Fibroblast of skin of abdomen (primary cell): ENCODE measurements around the gene OSBPL2.

Experiments used
- DNase-seq: peaks from one replicate; pipeline ENCODE4 v3.0.0-alpha.2; 2013

Gene OSBPL2

DNA sequence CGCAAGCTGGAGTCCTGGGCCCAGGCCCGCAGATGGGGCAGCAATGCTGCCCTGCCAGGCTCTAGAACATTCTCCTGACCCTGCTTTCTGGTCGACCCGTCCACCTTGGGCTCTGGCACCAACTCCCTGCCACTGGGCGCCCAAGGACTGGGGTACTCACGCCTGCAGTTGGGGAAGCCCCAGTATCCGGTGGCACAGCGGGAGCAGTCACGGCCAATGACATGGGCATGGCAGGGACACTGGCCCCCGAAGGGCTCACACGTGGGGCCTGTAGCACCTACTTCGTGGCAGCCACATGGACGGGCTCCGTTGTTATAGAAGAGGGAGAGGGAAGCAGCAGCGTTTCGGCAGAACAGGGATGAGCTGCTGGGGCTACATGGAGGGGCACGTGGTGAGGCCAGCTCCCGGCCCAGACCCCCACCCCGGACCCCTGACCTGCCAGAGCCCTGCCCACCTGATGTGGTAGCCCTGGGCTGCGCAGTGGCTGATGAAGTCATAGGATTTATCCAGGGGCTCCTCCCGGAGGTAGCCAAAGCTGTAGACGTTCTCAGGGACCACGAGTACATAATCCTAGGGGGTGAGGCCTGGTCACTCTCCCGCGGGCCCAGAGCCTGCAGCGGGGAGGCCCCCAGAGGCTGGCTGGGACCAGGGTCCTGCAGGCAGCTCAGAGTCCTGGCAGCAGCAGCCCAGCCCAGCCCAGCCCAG lies 90.5 kb downstream of the OSBPL2 start:
- DNase-seq = no peak

DNA sequence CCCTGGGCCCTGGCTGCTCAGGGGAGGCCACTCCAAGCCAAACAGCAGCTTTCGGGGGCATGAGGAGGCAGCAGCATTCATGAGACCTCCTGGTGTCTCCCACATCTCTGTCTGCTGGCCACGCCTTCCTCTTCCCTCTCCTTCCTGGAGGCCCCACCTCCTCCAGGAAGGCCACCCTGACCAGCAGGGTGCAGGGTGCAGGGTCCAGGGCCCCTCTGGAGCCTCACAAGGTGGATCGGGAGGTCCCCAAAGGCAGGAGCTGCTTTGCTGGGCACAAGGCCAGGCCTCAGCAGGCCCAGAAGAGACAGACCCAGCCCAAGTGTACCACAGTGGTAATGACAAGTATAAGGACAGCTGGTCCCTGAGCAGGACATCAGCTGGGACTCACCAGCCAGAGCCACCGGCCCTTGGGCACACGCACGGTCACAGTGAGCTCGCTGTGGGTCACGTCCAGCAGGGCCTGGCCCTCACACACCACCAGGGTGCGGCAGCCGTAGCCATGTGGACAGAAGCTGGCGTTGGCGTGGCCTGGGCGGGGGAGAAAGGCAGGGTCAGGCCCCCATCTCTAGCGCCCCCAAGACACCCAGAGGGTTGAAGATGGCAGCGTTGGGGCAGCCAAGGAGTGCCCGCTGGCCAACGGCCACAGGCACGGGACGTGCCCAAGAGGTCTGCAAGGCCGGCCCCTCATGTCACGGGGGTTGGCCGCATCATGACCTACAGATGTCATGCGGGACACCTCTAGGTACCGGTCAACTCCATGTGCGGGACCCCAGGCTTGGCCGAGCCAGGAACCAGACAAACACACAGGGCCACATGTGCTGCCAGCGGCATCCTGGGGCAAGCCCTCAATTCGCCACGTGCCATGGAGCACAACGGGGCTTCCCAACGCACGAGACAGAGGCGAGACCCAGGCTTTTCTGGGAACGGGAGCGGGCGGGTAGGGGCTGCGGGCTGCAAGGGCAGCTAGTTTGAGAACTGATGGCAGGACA lies 91.4 kb downstream of the OSBPL2 start:
- DNase-seq = no peak

GRCh38 chr20:62330576-62331317 lies 92.4 kb downstream of the OSBPL2 start:
- no peak for DNase-seq

DNA sequence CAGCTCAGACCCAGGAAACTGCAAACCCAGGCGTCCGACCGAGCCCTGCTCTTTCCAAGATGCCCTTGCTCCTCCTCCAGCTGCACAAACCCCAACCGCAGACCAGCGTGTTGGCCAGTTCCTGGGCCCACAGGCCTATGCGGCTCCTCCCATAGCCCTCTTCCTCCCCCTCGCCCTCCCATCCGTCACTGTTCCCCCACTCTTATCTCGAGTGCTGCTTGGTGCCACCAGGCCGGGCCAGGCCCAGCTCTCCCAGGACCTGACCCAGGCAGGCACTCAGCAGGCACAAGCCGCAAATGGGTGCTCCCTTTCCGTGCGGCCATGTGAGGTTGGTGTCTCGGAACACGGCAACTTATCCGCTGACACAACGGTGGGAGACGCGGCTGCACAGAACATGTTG lies 93.0 kb downstream of the OSBPL2 start:
- no peak for DNase-seq

- DNase-seq = no peak
Observed at GRCh38 chr20:62332421-62332820, 94.1 kb downstream of the OSBPL2 start.

DNA sequence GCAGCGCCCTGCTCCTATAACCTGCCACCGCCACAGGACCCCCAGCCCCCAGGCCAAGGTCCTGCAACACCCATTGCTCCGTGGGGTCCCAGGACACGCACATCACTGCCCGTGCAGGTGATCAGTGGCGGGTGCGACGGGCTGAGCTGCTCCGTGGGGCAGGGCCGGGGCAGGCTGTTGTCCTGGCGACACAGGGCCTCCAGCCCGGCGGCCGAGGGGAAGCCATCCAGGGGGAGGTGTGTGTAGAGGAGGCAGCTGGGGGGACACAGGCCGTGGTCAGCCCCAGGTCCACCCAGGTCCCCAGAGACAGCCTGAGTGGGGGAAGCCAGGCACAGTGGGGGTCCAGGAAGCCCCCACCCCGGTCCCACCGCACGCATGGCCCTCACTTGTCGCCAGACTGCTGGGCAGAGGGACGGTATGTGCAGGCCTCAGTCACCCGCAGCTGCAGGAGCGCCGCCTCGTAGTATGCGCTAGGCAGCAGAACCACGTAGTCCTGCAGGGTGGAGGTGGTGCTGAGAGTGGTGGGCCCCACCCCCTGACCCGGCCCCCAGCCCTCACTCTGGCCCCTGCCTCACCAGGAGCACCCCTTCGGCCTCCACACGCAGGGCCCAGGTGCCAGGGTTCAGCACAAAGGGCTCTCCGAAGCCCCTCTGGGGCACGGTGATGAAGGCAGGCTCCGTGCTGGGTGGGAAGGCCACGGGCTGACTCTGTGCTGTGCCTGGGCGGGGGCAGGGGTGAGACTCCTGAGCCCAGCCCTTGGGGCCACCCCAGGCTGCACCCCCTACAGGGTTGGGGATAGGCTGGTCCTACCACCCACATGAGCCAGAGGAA lies 94.9 kb downstream of the OSBPL2 start:
- no peak for DNase-seq

DNA sequence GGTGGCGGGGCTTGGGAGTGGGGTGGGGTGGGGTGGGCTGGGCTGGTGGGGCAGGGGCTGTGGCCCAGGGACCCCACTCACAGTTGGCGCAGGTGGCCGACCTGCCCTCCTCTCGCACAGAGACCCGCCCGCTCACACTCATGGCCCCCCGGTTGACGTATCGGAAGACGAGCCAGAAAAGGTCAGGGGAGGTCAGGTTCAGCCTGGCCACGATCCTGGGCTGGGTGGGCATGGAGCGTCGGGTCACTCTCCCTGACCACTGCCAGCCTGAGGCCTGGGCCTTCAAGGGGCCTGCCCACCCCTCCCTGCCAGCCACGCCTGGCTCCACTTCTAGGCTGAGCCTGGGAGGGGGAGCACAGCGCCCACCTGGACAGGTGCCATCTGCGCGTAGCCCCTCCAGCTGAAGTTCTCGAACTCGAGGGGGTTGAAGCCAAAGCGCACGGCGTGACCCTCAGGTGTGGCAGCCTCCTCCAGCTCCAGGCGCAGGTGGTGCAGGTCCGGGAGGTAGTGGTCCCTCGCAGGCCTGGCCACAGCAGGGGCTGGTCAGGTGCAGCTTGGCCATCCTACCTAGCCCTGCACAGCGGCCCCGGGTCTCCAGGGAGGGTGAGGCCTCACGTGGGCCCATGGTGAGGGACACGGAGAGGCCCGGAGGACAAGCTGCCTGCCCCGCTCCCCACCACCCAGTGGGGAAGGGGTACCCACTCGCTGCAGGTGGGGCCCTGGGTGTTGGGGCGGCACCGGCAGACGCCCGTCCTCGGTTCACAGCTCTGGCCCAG lies 95.7 kb downstream of the OSBPL2 start:
- DNase-seq = no peak

DNA sequence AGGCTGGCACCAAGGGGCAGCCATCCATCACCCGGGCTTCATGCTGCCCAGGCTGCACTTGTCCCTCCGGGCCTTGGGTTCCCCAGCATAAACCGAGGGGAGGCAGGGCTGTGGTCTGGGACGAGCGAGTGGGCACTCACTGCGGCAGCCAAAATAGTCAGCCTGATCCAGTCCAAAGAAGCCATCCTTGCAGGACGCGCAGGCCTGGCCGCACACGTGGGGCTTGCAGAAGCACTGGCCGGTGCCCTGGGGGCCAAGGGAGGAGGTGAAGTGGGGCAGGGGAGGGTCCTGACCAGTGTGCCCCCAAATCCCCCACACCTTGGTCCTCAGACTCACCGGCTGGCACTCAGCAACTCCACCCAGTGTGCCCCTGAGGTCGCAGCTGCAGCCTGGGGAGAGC lies 96.6 kb downstream of the OSBPL2 start:
- no peak for DNase-seq

DNA sequence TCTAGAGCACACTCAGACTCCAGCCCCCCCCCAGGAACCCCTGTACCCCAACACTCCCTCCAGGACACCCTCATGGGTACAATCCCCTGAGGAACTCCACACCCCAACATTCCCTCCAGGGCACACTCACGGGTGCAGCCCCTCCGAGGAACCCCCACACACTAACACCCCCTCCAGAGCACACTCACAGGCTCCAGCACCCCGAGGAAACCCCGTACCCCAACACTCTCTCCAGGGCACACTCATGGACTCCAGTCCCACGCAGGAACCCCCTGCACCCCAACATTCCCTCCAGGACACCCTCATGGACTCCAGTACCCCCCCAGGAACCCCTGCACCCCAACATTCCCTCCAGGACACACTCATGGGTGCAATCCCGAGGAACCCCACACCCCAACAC lies 97.2 kb downstream of the OSBPL2 start:
- DNase-seq = no peak

GRCh38 chr20:62336329-62336728 lies 98.0 kb downstream of the OSBPL2 start:
- DNase-seq = no peak

DNA sequence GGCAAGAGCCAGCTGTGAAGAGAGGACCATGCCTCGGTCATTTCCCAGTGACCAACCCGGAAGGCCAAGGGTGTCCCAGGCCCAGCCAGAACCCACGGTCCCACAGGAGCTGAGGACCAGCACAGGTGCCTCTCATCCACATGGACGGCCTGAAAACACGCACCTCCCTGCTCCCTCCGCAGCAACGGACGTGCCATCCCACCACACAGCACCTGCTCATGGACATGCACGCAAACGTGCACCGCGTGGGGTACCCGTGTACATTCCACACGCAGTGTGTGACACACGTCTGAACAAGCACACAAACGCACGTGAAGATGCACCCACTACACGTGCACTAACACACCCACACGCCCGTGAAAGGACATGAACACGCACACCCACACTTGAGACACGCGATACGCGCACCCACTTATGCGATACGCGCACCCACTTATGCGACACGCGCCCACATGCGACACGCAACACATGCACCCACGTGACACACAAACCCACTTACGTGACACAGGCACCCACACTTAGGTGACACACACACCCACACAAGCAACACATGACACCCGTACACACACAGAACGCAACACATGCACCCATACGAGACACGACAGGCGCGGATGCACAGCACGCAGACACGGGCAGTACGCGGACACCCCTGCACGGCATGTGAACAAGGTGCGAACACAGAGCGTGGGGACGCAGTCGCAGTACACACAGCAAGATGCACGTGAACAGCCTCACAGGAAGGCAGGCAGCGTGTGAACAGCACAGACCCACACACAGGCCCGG lies 98.6 kb downstream of the OSBPL2 start:
- no peak for DNase-seq

DNA sequence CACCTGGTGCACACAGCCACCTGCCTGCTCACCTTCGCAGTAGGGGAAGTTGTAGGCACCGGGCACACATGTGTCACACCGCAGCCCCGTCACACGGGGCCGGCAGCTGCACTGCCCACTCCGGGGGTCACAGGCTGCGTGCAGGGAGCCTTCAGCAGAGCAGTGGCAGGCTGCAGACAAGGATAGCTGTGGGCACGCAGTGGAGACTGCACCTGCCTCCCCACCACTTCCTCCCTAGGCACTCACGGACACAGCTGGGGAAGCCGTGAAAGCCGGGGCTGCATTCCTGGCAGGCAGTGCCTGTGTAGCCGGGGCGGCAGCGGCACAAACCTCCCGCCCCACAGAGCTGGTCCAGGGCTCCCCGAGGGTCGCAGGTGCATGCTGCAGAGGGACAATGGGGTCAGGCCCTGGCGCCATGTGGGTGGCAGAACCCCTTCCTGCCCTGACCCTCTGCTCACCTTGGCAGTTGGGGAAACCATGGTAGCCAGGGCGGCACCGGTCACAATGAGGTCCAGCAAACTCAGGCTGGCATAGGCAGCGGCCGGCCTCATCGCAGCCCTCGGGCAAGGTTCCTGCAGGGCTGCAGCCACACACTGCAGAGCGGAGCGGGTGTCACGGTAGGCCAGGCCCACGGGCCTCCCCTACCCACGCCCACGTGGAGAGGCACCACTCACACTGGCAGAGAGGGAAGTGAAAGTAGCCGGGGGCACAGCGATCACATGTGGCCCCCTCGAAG lies 99.4 kb downstream of the OSBPL2 start:
- no peak for DNase-seq

DNA sequence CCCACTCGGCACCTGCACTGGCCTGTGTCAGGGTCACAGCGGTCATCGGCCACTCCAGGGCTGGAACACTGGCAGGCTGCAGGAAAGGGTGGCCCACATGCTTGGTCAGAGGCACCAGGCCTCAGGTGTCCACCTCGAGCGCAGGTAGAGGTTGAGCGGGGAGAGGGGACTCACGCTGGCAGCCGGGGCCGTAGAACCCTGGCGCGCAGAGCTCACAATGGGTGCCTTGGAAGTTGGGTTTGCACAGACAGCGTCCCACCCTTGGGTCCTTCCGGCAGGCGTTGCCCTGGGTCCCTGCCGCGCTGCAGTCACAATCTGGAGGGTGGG lies 99.9 kb downstream of the OSBPL2 start:
- DNase-seq = no peak

DNA sequence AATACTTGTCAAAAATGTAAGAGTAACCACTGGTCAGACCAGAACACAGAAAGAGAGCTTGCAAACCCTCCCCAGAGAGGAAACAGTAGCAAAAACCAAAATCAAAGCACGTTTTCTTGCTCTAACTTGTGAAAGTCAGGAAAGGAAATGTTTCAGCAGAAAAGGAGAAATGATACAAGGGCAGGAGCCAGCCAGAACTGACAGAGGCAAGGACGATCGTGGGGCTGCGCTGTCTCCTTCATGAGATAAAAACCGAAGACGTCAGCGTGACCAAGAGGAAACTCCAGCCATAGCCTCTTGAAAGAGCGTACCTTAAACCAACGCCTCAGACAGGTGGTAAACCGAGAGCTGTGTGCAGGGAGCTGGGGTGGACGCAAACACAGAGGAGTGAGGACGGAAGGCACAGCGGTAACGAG lies 101.3 kb downstream of the OSBPL2 start:
- no peak for DNase-seq

- no peak for DNase-seq
Observed at GRCh38 chr20:62342910-62343309, 104.6 kb downstream of the OSBPL2 start.

DNA sequence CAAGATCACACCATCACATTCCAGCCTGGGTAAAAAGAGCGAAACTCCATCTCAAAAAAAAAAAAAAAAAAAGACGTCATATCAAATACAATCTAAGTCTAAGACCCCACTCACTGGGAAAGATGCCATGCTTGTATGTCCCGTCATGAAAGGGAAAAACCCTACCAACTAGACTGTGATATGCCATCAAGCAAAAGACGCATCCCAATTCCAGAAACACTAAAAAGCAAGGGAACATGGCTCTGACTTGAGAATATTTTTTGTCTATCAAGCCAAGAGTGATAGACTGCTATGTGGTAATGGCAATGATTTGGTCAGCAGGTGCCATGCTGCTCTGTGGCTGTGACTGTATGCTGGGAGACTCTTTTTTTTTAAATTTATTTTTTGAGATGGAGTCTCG lies 105.8 kb downstream of the OSBPL2 start:
- DNase-seq = no peak

DNA sequence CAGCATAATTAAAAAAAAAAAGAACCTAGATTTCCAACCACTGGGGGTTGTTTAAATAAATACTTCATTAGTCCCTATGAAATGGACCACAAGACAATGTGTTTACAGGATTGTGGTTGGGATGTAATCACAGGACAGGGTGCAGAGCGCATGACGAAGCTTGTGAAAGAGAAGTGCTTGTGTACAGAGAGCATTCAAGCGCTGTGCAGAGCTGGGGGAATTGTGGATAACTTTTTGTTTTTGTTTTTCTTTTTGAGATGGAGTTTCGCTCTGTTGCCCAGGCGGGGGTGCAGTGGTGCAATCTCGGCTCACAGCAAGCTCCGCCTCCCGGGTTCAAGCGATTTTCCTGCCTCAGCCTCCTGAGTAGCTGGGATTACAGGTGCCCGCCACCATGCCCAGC lies 106.5 kb downstream of the OSBPL2 start:
- DNase-seq = no peak
